ENCODE data around the gene SLC26A1.

The SLC26A1 gene
- total RNA-seq, result 0 to 0.27 (median 0.08) reads per million in 18 experiments

- no peak for DNase-seq
Measured at GRCh38 chr4:993111-994029, at the start of gene SLC26A1. TSS of gene SLC26A1 (minus strand) at chr4:993404. CDS start at chr4:991703, 1,701 bp downstream.

- DNase-seq, result no peak
Measured at GRCh38 chr4:1042352-1043055, 49.3 kb upstream of the SLC26A1 start.

DNA sequence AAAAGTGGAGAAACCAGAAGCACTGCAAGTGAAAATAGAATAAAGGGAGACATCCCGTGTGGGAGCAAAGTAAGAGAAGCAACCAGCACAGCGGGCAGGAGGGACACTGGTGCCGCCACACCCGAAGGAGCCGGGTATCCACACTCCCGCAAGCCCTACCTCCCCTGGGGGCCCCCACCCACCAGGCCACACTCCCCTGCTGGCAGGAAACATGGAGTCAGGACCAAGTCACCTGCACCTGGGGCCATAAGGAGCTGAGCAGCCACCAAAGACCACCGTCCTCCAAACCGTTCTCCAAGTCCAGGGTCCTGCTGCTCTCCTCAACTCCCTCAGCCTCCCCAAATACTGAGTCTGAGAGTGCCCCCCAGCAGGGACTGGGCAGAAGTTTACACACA, 48.7 kb upstream of the SLC26A1 start:
- no peak for DNase-seq

DNA sequence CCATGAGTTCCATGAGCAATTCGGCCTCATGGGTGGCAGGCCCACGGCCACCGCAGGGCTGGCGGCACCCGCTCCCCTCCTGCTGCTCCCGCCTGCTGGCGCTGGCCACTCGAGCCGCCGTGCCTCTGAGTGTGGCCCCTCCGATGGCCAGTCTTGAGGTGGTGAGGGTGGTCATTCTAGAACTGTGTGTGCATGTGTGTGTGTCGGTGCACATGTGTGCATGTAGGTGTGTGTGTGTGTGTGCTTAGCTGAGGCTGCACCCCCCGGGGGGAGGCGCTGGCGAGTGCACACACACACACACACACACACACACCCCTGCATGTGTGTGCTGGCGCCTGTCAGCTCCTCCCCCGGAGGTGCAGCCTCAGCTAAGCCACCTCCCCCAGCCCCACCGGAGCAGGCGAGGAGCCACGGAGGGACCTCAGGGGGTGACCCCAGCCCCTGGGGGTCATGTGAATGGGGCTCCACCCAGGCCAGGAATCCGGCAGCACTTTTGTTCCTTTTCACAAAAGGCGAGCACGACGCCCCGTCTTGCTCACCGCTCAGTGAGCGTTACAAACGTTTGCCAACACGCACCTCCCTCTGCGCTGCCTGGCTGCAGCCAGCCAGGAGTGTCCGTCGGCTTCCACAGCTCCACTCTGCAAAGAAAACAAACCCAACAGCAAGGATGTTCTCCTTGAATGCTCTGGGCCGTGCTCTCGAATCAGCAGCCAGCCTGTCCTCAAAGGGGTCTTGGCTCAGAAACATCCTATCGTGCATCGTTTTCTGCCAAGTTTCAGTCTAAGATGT, 48.1 kb upstream of the SLC26A1 start:
- DNase-seq, result no peak

DNA sequence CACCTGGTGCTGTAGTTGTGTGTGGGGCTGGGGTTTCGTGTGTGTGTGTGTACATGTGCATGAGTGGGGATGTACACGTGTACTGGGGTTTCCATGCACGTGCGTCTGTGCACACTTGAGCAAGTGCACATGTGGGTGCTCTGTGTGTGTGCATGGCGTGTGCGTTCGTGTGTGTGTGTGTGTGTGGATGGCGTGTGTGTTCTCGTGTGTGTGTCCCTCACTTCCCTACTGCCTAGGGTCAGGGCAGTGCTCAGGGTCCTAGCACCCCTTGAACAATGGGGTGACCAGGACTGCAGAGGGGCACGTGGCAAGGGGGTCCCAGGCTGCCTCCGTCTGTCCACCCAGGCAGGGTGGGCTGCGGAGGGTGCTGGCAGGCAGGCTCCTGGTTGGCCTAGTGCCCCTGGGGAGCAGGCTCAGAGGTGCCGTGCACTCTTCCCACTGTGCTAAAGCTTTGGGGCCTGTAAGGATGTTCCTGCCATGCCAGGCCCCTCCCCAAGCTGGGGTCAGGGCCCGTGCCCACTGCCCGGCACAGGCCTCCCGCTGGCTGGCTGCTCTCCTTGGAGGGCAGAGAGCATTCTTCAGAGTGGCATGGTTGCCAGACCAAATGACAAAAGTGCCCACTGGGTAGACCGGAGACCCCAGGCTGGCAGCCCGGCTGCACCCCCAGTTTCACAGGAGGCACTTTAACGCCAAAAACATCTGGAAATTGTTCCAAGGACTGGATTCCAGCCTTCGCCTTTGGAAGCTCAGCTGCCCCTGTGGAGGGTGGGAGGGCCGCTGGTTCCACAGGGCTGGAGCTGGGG, 47.3 kb upstream of the SLC26A1 start:
- no peak for DNase-seq

- DNase-seq, result no peak
Measured at GRCh38 chr4:1039493-1040343, 46.5 kb upstream of the SLC26A1 start.

DNA sequence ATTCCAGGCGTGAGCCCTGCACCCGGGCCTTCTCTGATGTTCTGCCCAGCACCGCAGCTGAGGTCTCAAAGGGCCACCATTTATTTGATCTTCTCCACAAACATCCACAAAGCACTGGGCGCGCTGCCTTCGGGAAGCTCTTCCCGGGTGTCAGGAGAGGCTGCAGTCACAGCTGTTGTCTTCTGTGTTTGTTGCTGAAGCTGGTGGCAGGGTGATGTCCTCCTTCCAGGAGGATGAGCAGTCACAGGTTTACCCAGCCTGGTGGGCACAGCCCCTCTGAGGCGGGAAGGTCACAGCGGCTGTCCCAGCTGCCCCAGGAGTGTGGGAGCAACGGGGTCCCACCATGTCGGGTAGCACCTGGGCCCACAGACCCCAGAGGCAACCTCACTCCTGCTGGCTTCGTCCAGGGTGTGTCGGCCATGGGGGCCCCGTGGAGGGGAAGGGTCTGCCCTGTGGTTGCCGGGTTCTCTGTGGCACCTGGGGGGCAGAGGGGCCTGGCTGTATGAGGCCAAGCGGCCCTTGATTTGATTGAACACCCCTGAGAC, 45.8 kb upstream of the SLC26A1 start:
- no peak for DNase-seq

DNA sequence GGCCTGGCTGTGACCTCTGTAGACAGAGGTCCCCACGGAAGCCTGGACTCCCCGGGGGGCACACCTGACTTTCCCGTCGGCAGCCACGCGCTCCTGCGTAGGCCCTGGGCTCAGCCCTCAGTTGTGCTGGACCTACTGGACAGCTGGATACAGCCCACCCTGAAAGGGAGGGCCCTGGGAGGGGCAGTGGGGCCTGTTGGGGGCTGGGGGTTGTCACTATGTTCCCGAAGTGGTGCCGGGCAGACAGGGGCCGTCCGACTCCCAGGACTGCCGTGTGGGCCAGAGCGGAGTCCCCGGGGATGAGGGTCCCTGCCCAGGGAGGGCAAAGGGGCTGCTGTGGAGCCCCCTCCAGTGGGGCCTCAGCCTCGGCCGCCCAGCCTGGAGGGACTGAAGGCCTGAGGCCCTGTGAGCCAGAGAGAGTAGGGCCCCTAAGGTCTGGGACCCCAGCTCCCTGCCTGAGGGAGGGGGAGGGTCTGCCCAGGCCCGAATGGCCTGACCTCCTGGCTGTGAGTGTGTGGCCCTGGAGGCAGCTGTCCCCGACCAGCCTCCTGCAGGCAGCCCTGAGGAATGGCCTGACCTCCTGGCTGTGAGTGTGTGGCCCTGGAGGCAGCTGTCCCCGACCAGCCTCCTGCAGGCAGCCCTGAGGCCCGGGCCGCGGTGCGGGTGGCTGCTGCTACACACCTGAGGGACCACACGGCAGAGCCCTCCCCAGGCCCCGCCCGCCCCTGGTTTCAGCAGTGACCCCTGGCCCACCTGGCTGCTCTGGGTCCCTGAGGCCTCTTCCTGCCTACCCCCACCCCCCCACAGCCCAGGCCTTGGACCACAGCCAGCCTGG, 44.0 kb upstream of the SLC26A1 start:
- no peak for DNase-seq

GRCh38 chr4:1036095-1036494, 42.9 kb upstream of the SLC26A1 start:
- no peak for DNase-seq

DNA sequence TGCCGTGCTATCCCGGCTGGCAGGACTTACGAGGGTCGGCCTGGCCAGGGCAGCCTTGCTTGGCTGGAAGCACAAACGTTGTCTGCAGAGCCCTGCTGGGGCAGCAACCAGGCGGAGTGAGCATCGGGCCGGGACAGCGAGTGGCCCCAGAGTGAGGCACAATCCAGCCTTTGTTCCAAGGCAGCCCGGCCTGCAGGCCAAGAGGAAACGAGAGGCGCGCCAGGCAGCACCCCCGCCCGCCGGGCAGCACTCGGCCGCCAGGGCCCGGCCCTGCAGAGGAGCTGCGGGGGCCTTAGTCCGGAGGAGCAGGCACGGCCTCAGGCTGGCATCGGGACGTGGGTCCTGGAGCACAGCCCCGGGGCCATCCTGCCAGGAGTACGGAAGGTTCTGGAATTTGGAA, 42.3 kb upstream of the SLC26A1 start:
- DNase-seq, result no peak

GRCh38 chr4:1033840-1034551, 40.8 kb upstream of the SLC26A1 start:
- no peak for DNase-seq

GRCh38 chr4:1032861-1033260, 39.7 kb upstream of the SLC26A1 start:
- DNase-seq, result no peak

GRCh38 chr4:1031956-1032795, 39.0 kb upstream of the SLC26A1 start:
- no peak for DNase-seq

GRCh38 chr4:1031346-1031745, 38.1 kb upstream of the SLC26A1 start:
- no peak for DNase-seq

GRCh38 chr4:1030559-1030958, 37.4 kb upstream of the SLC26A1 start:
- no peak for DNase-seq

DNA sequence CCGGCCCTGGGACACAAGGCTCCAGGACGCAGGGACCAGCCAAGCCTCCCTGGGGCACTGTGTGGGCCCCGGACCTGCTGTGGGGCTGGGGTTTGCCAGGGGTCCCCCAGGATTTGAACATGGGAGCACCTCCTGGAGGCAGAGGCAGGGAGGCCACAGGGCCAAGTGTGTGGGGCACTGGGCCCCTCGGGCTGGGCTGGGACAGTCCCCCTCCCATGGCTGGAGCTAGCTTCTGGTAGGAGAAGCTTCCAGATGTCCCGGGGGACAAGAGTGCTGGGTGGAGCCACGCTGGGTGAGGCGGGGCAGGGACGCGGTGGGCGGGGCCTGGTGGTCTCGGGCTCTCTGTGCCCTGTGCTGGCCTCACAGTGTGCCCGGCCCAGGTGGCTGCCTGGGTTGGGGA, 36.8 kb upstream of the SLC26A1 start:
- DNase-seq, result no peak

DNA sequence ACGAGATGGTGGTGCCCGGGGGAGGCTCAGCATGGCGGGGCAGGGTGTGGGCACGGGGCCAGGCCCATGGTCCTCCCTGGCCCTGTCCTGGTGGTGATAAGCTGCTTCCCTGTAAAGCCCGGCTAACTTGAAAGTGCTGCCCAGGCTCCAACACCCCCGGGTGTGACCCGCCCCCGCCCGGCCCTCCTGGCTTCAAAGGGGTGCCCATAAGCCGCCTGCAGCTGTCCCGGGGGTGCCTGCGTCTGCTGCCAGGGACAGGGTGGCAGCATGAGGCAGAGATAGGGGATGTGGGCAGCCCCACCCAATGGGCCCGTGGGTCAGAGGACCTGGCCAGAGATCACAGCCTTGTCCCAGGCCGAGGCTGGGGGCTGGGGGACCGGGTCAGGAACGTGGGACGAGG, 36.3 kb upstream of the SLC26A1 start:
- no peak for DNase-seq

DNA sequence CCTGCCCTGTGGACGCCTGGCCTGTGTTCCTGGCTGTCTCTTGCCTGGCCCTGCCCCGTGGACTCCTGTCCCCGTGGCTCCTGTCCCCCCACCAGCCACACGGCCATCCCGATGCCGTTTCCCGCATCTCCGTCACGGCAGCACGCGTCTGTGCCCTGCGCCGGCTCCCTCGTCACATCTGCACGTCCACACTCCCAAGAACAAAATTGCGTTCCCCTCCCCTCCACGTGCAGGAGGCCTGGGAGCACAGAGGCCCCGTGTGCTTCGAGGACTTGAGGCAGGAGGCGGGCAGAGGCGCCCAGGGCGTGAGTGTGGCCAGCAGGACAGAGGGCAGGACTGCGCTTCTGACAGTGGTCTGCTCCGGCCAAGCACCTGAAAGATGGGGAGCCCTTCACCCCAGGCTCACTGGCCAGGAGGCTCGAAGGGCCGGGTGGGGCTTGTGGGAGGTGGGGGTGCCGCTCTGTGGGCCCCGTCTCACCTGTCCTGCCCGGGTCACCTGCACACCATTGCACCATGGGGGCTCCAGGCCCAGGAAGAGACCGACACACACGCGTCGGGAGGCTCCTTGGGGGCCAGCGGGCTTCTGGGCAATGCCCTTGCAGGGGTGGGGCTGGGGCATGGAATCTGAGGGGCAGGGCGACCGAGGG, 35.5 kb upstream of the SLC26A1 start:
- DNase-seq, result no peak

Measured in inflammatory macrophage (primary cell).